Sigmoid colon (tissue), 7 donors: ENCODE measurements around the gene KCNQ4. TPM values are rescaled to one million over a fixed set of nuclear protein-coding genes. Genes with fewer than 3 reads are reported as not detected.

Experiments used
- DNase-seq: peaks from one replicate; pipeline ENCODE4 v3.0.0-alpha.2; 2019
- H3K27ac ChIP-seq, 4 donors: fragments of 200-600 bp; sonication (generic); one replicate each; pipeline ENCODE4 v1.5.1; 2016 to 2019; ENCODE audit warnings: mild to moderate bottlenecking in 1 of 4
- H3K27me3 ChIP-seq, 3 donors: fragments of 200-600 bp; sonication (generic); one replicate each; pipeline ENCODE4 v1.5.1; 2019; ENCODE audit warnings: mild to moderate bottlenecking in 1 of 3
- H3K36me3 ChIP-seq, 4 donors: fragments of 200-600 bp; sonication (generic); one replicate each; pipeline ENCODE4 v1.5.1; 2016 to 2019
- H3K4me1 ChIP-seq, 4 donors: fragments of 200-600 bp; sonication (generic); one replicate each; pipeline ENCODE4 v1.5.1; 2017 to 2019
- H3K4me3 ChIP-seq, 4 donors: fragments of 200-600 bp; sonication (generic); one replicate each; pipeline ENCODE4 v1.5.1; 2017 to 2019; ENCODE audit warnings: mild to moderate bottlenecking in 2 of 4, moderate library complexity in 1 of 4
- H3K9me3 ChIP-seq, 4 donors: fragments of 200-600 bp in 3 of 4; sonication (generic) in 3 of 4; one replicate each; pipeline versions ENCODE4 v1.5.1 to v1.6.1; 2013 to 2019
- CTCF ChIP-seq, 4 experiments: fragments of 450-650 bp in 3 of 4; fragments of 200-600 bp in 1 of 4; IDR thresholded peaks; one replicate each; pipeline ENCODE4 v1.5.1; 2016 to 2019; ENCODE audit warnings: antibody characterized with exemption in 4 of 4, mild to moderate bottlenecking in 3 of 4, moderate library complexity in 2 of 4
- EP300 ChIP-seq, 4 donors: sonication (generic); formaldehyde crosslinking; IDR thresholded peaks; one replicate each; pipeline ENCODE4 v1.6.1; 2017; ENCODE audit warnings: antibody characterized with exemption in 4 of 4
- POLR2A ChIP-seq, 2 donors: fragments of 450-650 bp; IDR thresholded peaks; one replicate each; pipeline ENCODE4 v1.6.1; 2016; ENCODE audit warnings: antibody characterized with exemption in 2 of 2, mild to moderate bottlenecking in 2 of 2, moderate library complexity in 2 of 2
- POLR2AphosphoS5 ChIP-seq, 4 donors: sonication (generic); formaldehyde crosslinking; IDR thresholded peaks; one replicate each; pipeline ENCODE4 v1.6.1; 2017; ENCODE audit warnings: antibody characterized with exemption in 4 of 4
- WGBS, 2 donors: extraction: QIAGEN DNeasy Blood & Tissue Kit; methylation state at CpG; one replicate each; pipeline ENCODE4 v1.1.7; 2013; 5-methylcytosine and 5-hydroxymethylcytosine counted together
- intact Hi-C: fragments of 100-400 bp; cut with DNase I; formaldehyde crosslinking; loops from one replicate; pipeline ENCODE4 v1.15.1; 2023
- polyA plus RNA-seq, 3 donors: library from polyadenylated mRNA; stranded (reverse); fragments of 200-250 nt; gene quantifications; one replicate each; pipeline ENCODE4 v1.2.3, GENCODE V29; 2013
- total RNA-seq, 4 donors: library from RNA; depleted of rRNA; stranded (reverse); fragments of >200 nt; gene quantifications; one replicate each; pipeline ENCODE4 v1.1.0, GENCODE V29; 2016
- donor health status: healthy with polysubstance abuse.
- donor health status: Bipolar disorder and iron deficiency.
- donor health status: healthy.

Gene KCNQ4
- total and polyA plus RNA-seq, 7 donors, result 0.60 to 10.8 (median 6.3) TPM; not detected in 1

- 26 to 27% methylated on average over 10 of the region's 10 CpGs for WGBS, 2 donors
- TF ChIP-seq POLR2A (IDR thresholded peaks at IDR 0.05) (no peak), EP300 (IDR thresholded peaks at IDR 0.05) (no peak), CTCF (IDR thresholded peaks at IDR 0.05) (no peak), POLR2AphosphoS5 (IDR thresholded peaks at IDR 0.05) (no peak)
- H3K9me3 ChIP-seq, result no peaks in the 10 kb centered on the region
- H3K27ac ChIP-seq, result peak overlapping the region; percentile 85 to 98 (median 90)
- H3K4me3 ChIP-seq, result peak overlapping the region; percentile 48 to 90 (median 82)
- no peak for DNase-seq
- intact Hi-C loops, result loop anchor here (10.0 kb wide), 2 partner anchors 244 to 384 kb away; partner anchors contain the start of gene SCMH1
- H3K36me3 ChIP-seq, result no peaks in the 10 kb centered on the region
- peaks cover 0 to 42% (median 33%) of the 10 kb centered on the region in 4 donors for H3K4me1 ChIP-seq
- no peaks in the 10 kb centered on the region for H3K27me3 ChIP-seq
Observed at GRCh38 chr1:40860706-40861223, 77.2 kb downstream of the KCNQ4 start.

- intact Hi-C loops, result loop anchor here (10.0 kb wide), 2 partner anchors 243 to 383 kb away; partner anchors contain the start of gene SCMH1
- no peaks in the 10 kb centered on the region for H3K9me3 ChIP-seq
- no peaks in the 10 kb centered on the region for H3K36me3 ChIP-seq
- H3K27ac ChIP-seq, result peak overlapping the region; percentile 85 to 98 (median 90)
- WGBS, 2 donors, result 3% methylated on average over 98 of the region's 98 CpGs
- no peak for TF ChIP-seq EP300 (IDR thresholded peaks at IDR 0.05)
- no peak for TF ChIP-seq CTCF (IDR thresholded peaks at IDR 0.05)
- no peak for TF ChIP-seq POLR2A (IDR thresholded peaks at IDR 0.05)
- TF ChIP-seq POLR2AphosphoS5 (IDR thresholded peaks at IDR 0.05), result peak in 1 of 4 donors; percentile 30
- H3K4me3 ChIP-seq, result peak overlapping the region; percentile 48 to 90 (median 82)
- peak; percentile 76 for DNase-seq
- no peaks in the 10 kb centered on the region for H3K27me3 ChIP-seq
- H3K4me1 ChIP-seq, result peaks cover 0 to 48% (median 39%) of the 10 kb centered on the region in 4 donors
Observed at GRCh38 chr1:40861224-40862003, 77.8 kb downstream of the KCNQ4 start.

- no peaks in the 10 kb centered on the region for H3K36me3 ChIP-seq
- intact Hi-C loops, result loop anchor here (10.0 kb wide), 2 partner anchors 243 to 383 kb away; partner anchors contain the start of gene SCMH1
- peak within 1 kb of the TSS; percentile 85 to 98 (median 90) for H3K27ac ChIP-seq
- H3K9me3 ChIP-seq, result no peaks in the 10 kb centered on the region
- H3K4me1 ChIP-seq, result peaks cover 0 to 56% (median 48%) of the 10 kb centered on the region in 4 donors
- TF ChIP-seq POLR2AphosphoS5 (IDR thresholded peaks at IDR 0.05) (peak; percentile 99 to 100 (median 99)), CTCF (IDR thresholded peaks at IDR 0.05) (peak in 1 of 4 experiments; percentile 15), POLR2A (IDR thresholded peaks at IDR 0.05) (peak; percentile 90 to 95), EP300 (IDR thresholded peaks at IDR 0.05) (no peak)
- H3K27me3 ChIP-seq, result no peaks in the 10 kb centered on the region
- WGBS, 2 donors, result 1 to 2% methylated on average over 75 of the region's 75 CpGs
- peak within 1 kb of the TSS; percentile 48 to 90 (median 82) for H3K4me3 ChIP-seq
- DNase-seq, result peak; percentile 98
Observed at GRCh38 chr1:40862008-40862863, 78.6 kb downstream of the KCNQ4 start, which contains the start of gene CITED4. TSS of gene CITED4 (minus strand) at chr1:40862363. CDS start at chr1:40862127, 236 bp downstream.

GRCh38 chr1:40868051-40868723, 84.6 kb downstream of the KCNQ4 start:
- Histone ChIP-seq H3K27ac (peak overlapping the region in 3 of 4 donors; percentile 86 to 98 (median 95)), H3K27me3 (no peaks in the 10 kb centered on the region), H3K4me1 (peaks cover 0 to 35% (median 31%) of the 10 kb centered on the region in 4 donors), H3K4me3 (no peak overlapping the region), H3K9me3 (no peaks in the 10 kb centered on the region), H3K36me3 (no peaks in the 10 kb centered on the region)
- WGBS, 2 donors, result 60 to 78% methylated on average over 4 of the region's 4 CpGs
- DNase-seq, result no peak
- TF ChIP-seq CTCF (IDR thresholded peaks at IDR 0.05) (no peak), POLR2A (IDR thresholded peaks at IDR 0.05) (no peak), POLR2AphosphoS5 (IDR thresholded peaks at IDR 0.05) (no peak), EP300 (IDR thresholded peaks at IDR 0.05) (no peak)
- intact Hi-C loops, result loop anchor here (10.0 kb wide), 2 partner anchors 237 to 377 kb away; partner anchors contain the start of gene SCMH1
